HG03097 (cell line): ENCODE measurements around the gene CPED1.
A peak's percentile ranks its signal among the peaks of the same experiment; 100 is the strongest.
"Not testable (repeated sequence)": the region's sequence is repeated elsewhere in the genome, so short reads cannot be mapped to it uniquely, and the experiment has no call there.

Experiments used
- ATAC-seq: cut with Tn5 transposase; IDR thresholded peaks from one replicate; pipeline ENCODE4 v1.9.1; 2021; ENCODE audit not compliant: unreplicated experiment, low FRiP score

CPED1 gene

DNA sequence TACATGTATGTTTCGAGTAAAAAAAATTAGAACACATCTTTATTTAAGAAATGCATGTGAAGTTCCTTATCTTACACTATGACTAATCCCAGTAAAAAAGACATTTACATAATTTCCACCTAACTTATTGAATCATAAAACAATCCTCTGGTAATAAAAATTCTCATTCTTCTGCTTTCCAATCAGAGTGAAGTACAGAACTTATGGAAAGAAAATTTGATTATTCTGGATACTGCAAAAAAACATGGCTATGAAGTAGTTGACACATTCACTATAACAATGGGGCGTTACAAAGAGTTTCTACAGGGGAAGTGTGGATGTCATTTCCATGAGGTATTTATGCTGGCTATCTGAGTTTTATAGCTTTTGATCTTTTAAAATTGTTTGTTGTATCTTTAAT is 282.6 kb downstream of the CPED1 start:
- no peak for ATAC-seq

DNA sequence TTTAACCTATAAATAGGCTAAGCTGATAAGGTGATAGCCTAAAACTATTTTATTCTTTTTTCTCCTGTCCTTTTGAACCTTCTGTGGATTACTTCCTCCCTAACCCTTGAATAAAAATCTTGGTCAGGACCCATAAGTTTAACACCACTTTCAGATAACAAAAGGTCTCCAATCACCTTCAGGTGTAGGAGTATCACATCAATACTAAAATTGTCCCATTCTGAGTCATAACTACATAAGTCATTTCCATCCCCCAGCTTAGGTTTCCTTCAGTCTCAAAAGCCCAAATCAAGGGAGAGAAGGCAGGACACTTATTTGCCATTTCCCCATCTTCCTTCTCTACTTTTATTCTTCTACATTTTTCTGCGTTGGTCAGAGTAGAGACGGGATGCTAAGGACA is 283.4 kb downstream of the CPED1 start:
- no peak for ATAC-seq

DNA sequence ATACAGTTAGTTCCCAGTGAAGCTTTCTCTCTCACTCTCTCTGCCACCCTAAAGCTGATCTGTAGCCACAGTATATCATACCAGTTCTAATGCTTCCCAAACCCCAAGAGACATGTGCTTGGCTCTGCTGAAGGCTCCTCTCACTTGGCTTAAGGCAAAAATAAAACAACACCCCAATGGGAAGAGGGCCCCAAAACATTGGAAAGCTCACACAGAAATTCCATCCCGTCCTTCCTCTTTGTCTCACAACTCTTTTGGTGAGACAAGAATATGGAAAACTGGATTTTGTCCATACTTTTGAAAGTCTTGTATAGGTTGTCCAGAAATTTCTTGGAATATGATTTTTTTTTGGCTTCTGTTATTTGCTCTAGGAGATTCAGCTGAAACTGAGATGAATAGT is 284.2 kb downstream of the CPED1 start:
- no peak for ATAC-seq

DNA sequence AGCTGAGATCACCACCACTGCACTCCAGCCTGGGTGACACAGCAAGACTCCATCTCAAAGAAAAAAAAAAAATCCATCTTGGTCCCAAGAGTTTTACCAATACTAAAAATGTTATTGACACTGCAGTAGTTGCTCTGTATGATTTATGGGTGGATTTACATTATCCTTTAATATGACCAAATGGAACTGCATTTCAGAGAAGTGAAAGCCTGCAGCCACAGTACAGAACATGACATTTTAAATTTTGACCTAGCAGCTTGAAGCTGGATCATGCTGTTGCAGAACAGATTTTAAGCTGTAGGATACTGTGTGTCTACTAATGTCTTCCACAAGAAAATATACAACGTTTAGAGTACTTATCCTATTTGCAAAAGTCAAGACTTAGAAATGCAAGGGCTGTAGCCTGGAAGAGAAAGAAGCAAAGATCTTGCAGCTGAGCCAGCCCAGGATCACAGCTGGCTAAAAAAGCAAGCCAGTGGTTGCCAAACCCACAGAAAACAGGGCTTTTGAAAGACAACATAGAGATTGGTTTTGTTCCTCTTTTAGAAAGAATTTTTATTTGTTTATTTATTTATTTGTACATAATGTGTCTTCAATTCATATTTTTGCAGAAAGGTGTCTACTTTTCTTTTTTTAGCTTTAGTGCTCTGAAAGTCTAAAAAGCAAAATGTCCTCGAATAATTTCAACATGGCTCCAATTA is 285.1 kb downstream of the CPED1 start:
- no peak for ATAC-seq

- ATAC-seq, result no peak
These were observed 286.0 kb downstream of the CPED1 start for GRCh38 chr7:121274467-121274866.

- no peak for ATAC-seq
These were observed 286.7 kb downstream of the CPED1 start for GRCh38 chr7:121275204-121275603.

DNA sequence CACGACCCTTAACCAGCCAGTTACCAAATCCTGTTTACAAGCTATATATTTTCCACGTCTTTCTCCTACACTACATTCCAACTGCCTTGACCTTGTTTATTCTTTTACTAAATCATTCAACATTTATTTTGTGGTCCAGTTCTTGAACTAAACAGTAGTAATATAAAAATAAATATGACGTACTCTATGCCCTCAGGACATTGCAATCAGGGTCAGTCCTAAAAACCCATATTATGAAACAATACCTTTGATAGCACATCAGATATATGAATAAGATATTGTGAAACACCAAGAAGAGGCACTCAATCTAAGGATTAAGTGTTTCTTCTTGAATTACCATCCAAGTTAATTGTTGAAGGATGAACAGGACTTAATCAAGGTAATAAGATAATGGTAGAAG is 287.8 kb downstream of the CPED1 start:
- no peak for ATAC-seq

- peak; percentile 99 for ATAC-seq
These were observed 289.9 kb downstream of the CPED1 start for GRCh38 chr7:121278120-121279021.

DNA sequence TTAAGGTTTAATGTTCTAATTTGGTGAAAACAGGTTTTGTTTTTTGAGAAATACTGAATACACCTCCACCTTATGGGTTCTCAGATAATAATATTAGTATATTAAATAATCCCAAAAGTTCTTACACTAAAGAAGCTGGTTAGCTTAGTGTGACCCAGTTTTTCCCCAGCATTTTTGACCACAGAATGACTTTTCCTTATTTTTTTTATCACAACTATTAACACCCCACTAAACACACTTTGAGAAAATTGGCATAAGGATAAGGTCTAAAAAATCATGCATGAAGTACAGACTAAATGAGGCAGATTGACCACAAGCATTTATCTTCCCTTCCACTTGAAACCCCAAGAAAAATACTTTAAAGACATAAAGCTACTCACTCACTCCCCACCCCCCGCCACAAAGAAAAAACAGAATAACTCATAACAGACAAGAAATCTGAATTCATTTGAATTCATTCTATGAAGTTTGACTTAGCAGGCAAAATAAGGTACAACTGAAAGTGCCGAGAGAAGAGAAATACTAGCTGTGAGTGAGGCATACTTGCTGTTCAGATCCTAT is 290.6 kb downstream of the CPED1 start:
- ATAC-seq, result no peak

DNA sequence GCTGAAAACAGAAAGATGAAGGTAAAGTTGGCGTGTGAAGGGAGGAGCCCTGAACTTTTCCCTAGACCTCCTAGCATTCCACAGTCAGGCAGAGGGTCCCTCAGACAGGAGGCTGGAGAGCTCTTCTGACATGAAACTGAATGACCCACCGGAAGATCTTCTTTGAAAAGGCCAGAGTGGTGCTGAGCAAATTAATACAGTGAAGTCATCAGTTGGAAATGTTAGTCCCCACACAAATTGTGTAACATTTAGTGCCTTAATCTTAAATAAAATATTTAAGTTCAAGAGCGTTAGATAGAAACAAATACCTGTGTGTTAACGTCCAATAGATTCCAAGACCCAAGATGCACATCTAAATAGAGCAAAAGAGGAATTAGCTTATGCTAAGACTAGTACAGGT is 291.3 kb downstream of the CPED1 start:
- ATAC-seq, result no peak

DNA sequence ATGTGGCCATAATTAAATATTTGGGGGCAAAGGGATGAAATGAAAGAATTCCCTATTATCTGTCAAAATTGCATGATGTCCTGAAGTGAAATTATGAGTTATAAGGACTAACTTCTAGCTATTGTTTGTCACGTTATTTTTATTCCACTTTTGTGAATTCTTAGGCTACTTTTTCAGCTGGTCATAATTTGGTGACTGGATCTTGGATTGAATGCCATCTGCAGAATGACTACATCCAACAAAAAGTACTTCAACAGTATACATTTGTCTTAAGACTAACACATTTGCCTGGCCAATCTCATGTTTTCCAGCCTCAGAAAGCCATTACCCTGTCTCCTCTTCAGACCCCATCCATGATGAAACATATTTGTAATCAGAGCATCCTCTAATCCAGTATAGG is 292.1 kb downstream of the CPED1 start:
- no peak for ATAC-seq

GRCh38 chr7:121282129-121282528 is 293.6 kb downstream of the CPED1 start:
- ATAC-seq, result no peak

DNA sequence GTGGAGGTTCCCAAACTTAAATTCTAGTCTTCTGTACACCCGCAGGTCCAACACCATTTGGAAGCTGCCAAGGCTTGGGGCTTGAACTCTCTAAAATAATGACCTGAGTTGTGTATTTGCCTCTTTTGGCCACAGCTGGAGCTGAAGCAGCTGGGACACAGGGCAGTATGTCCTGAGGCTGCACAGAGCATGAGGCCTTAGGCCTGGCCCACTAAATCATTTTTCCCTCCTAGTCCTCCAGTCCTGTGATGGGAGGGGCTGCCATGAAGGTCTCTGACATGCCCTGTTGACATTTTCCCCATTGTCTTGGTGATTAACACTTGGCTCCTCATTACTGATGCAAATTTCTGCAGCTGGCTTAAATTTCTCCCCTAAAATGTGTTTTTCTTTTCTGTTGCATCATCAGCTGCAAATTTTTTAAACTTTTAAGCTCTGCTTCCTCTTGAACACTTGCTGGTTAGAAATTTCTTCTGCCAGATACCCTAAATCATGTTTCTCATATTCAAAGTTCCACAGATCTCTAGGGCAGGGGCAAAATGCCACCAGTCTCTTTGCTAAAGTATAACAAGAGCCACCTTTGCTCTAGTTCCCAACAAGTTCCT is 296.7 kb downstream of the CPED1 start:
- no peak for ATAC-seq

DNA sequence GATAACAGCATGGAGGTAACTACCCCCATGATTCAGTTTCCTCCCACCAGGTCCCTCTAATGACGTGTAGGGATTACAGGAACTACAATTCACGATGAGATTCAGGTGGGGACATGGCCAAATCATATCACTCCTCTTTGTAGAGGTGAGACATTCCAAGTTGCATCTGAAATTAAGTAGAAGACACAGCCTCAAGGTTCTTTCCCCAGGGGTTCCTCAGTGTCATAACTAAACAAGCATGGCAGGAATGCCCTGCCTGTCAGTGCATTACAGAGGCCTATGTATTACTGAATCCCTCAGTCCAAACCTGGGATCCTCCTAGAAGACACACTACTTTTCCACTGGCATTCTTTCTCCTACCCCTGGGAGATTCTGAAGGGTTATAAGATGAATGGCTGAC is 297.7 kb downstream of the CPED1 start:
- ATAC-seq, result no peak

DNA sequence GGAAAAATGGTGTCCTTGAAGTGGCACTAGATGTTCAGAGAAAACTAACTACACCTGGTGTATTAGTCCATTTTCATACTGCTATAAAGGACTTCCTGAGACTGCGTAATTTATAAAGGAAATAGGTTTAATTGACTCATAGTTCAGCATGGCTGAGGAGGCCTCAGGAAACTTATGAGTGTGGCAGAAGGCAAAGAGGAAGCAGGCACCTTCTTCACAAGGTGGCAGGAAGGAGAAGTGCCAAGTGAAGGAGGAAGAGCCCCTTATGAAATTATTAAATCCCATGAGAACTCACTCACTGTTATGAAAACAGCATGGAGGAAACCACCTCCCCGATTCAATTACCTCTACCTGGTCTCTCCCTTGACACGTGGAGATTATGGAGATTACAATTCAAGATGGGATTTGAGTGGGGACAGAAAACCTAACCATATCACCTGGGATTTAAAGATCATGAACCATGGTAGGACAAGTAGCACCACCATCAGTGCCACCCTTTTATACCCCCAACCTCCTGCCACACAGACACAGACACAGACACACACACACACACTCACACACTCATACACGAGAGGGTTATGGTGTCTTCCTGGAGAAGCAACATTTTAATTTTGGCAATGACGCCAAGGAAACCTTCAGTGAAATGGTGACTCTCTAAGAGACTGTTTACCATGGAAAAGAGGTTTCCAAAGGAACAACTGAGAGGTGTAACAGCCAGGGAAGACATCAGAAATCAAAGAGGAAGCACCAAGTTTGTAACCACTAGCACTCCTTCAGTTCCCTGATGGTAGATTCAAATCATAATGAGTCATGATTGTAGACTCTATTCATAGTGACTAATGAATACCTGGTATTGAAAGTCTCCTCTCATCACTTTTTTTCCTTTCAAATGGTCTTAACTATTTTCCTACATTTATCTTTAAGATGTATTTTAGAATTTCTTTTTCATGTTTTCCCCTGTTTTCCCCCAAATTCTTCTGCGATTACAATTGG is 298.5 kb downstream of the CPED1 start:
- ATAC-seq, result no peak

DNA sequence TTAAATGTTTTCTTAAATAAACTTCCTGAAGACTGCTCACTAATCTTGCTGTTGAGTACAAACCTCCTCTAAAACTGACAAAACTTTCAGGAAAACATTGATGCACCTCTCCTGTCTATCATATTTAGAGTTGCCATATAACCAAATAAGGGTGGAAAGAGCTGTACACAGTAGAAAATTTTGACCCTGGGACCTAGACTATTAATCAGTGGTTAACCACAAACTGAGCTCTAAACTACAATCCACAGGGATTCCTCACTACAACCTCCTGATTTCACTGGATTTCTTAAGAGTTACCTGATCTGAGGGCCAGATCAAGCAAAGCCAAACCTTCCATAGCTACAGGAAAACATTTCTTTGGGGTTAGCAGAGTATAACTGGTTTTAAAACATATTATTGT is 300.4 kb downstream of the CPED1 start:
- ATAC-seq, result no peak

GRCh38 chr7:121289930-121290329 is 301.4 kb downstream of the CPED1 start:
- not testable (repeated sequence) for ATAC-seq

DNA sequence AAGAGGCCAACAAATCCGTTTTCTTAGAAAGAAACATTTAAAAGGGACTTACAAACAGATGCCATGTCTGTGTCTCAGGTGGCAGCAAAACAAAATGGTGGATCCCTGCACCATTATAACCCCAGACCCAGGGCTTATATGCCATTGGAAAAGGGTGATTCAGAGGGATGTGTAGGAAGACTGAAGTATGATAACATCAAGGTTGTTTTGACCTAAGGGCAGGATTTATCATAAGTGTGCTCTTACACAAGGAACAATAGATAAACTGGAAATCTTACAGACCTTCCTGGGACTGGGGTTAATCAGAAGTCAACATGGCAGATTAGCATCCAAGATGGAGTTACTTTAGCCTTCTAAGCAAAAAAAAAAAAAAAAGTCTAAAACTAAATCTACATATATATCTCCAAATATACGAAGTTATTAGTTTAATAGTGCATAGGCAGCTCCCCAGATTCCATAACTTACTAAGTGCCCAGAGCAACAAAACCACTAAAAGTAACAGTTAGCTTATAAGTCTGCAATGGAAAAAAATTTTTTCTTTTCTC is 306.0 kb downstream of the CPED1 start:
- no peak for ATAC-seq

DNA sequence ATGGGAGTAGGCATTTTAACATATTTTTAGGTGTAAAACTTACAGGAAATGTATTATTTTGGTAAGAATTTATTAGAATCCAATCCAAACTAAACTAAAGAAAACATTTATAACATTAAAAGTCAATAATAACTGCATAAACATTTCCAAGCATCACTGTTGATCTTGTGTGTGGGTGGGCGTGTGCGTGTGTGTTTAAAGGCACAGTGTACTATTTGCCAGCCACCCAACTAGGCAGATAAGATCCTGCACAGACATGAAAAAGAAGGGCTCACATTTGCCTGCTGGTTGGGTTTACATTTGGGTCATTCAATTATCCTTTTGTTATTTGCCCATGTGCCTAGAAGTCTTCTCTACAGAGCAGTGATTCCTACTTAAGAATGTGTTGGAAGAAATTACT is 309.3 kb downstream of the CPED1 start:
- no peak for ATAC-seq

- ATAC-seq, result no peak
These were observed 310.3 kb downstream of the CPED1 start for GRCh38 chr7:121298831-121299239.
